OCI-LY3 (cell line): ENCODE measurements around the gene RIPK4.

Experiments
- CTCF ChIP-seq: fragments of 200-600, 300-600 bp; sonication (generic); IDR thresholded peaks from 2 replicates; pipeline ENCODE4 v1.5.1; 2014; ENCODE audit warnings: antibody characterized with exemption, low read length, low read depth
- EZH2phosphoT487 ChIP-seq: fragments of 200-600 bp; shearing (Covaris generic); IDR thresholded peaks from 2 replicates; pipeline ENCODE4 v1.6.1; 2018; ENCODE audit warnings: antibody characterized with exemption, mixed run types, low read depth

GRCh38 chr21:41745026-41745820, 21.6 kb downstream of the RIPK4 start:
- TF ChIP-seq CTCF: no peak
- TF ChIP-seq EZH2phosphoT487: no peak
